Putamen (tissue), 1 donor: ENCODE measurements around the gene SH3BGR.
"Not testable (repeated sequence)": the region's sequence is repeated elsewhere in the genome, so short reads cannot be mapped to it uniquely, and the experiment has no call there.

Experiments
- DNase-seq: peaks from one replicate; pipeline ENCODE4 v3.0.0-alpha.2; 2016; ENCODE audit warnings: low spot score

The SH3BGR gene

GRCh38 chr21:39451332-39452206, at the start of gene SH3BGR:
Gene SH3BGR, plus strand, starts transcription at chr21:39451970. Its CDS starts 127 bp downstream, at chr21:39452097.
- peak; percentile 52 for DNase-seq

- DNase-seq = no peak
Measured at GRCh38 chr21:39406065-39406464, 45.7 kb upstream of the SH3BGR start.

GRCh38 chr21:39419204-39419603, 32.6 kb upstream of the SH3BGR start:
- DNase-seq = not testable (repeated sequence)

- DNase-seq = no peak
Measured at GRCh38 chr21:39422527-39423241, 29.1 kb upstream of the SH3BGR start.

GRCh38 chr21:39429445-39429844, 22.3 kb upstream of the SH3BGR start:
- DNase-seq = no peak

- no peak for DNase-seq
Measured at GRCh38 chr21:39430016-39430415, 21.8 kb upstream of the SH3BGR start.

- no peak for DNase-seq
Measured at GRCh38 chr21:39430457-39430856, 21.3 kb upstream of the SH3BGR start.

GRCh38 chr21:39430954-39431353, 20.8 kb upstream of the SH3BGR start:
- no peak for DNase-seq

GRCh38 chr21:39434950-39435349, 16.8 kb upstream of the SH3BGR start:
- no peak for DNase-seq

GRCh38 chr21:39439232-39439631, 12.5 kb upstream of the SH3BGR start:
- DNase-seq = no peak

GRCh38 chr21:39441502-39442475, 10.0 kb upstream of the SH3BGR start:
- peak; percentile 33 for DNase-seq

GRCh38 chr21:39444421-39445180, 7.2 kb upstream of the SH3BGR start:
- DNase-seq = peak; percentile 49

- peak; percentile 90 for DNase-seq
Measured at GRCh38 chr21:39445321-39446269, 6.2 kb upstream of the SH3BGR start, which contains the start of gene LCA5L. Gene LCA5L, minus strand, starts transcription at chr21:39445778. Its CDS starts 17,285 bp downstream, at chr21:39428493.

- DNase-seq = no peak
Measured at GRCh38 chr21:39447264-39447663, 4.5 kb upstream of the SH3BGR start.

GRCh38 chr21:39452207-39452969, 618 bp downstream of the SH3BGR start:
- peak; percentile 84 for DNase-seq

- DNase-seq = peak; percentile 46
Measured at GRCh38 chr21:39452970-39453342, 1.2 kb downstream of the SH3BGR start.

- no peak for DNase-seq
Measured at GRCh38 chr21:39453571-39454179, 1.9 kb downstream of the SH3BGR start.

- DNase-seq = no peak
Measured at GRCh38 chr21:39454949-39455668, 3.3 kb downstream of the SH3BGR start.
